Astrocyte of the cerebellum (primary cell): Measurements from ENCODE around the gene TBL2.

Experiments
- DNase-seq: peaks from one replicate; pipeline ENCODE4 v3.0.0-alpha.2; 2011; ENCODE audit warnings: low read depth
- H3K4me3 ChIP-seq: 2 replicates; pipeline ENCODE4 v1.5.1; 2011; ENCODE audit warnings: mild to moderate bottlenecking, low read depth, low read length, moderate library complexity
- CTCF ChIP-seq: IDR thresholded peaks from 2 replicates; pipeline ENCODE4 v1.5.1; 2012; ENCODE audit warnings: low read length, low read depth, moderate library complexity, mild to moderate bottlenecking; ENCODE audit errors: missing control alignments
- in situ Hi-C: cut with HindIII; loops from 2 replicates; pipeline ENCODE4 v1.10.0; 2017; ENCODE audit warnings: low sequenced_read_pairs

Gene TBL2

GRCh38 chr7:73605601-73606220, 27.3 kb upstream of the TBL2 start:
- in situ Hi-C loops, result loop anchor here (25.0 kb wide), 1 partner anchor 232 kb away; the partner anchor contains the start of genes CLDN4 and METTL27
- no peak for TF ChIP-seq CTCF
- H3K4me3 ChIP-seq, result no peak overlapping the region
- no peak for DNase-seq

GRCh38 chr7:73602721-73603651, 24.6 kb upstream of the TBL2 start:
- DNase-seq, result no peak
- in situ Hi-C loops, result loop anchor here (25.0 kb wide), 1 partner anchor 234 kb away; the partner anchor contains the start of genes CLDN4 and METTL27
- no peak overlapping the region for H3K4me3 ChIP-seq
- TF ChIP-seq CTCF, result no peak

GRCh38 chr7:73599916-73600315, 21.5 kb upstream of the TBL2 start:
- in situ Hi-C loops, result loop anchor here (25.0 kb wide), 1 partner anchor 237 kb away; the partner anchor contains the start of genes CLDN4 and METTL27
- TF ChIP-seq CTCF, result no peak
- no peak overlapping the region for H3K4me3 ChIP-seq
- no peak for DNase-seq

- H3K4me3 ChIP-seq, result no peak overlapping the region
- TF ChIP-seq CTCF, result no peak
- in situ Hi-C loops, result no loop called here
- no peak for DNase-seq
These were observed 20.9 kb upstream of the TBL2 start for GRCh38 chr7:73599151-73599882.

GRCh38 chr7:73597978-73598782, 19.8 kb upstream of the TBL2 start:
- in situ Hi-C loops, result no loop called here
- H3K4me3 ChIP-seq, result no peak overlapping the region
- TF ChIP-seq CTCF, result no peak
- no peak for DNase-seq
